ENCODE data around the gene AXL.

Gene AXL

GRCh38 chr19:41206926-41207750 is 11.9 kb upstream of the AXL start:
- no peaks in the 10 kb centered on the region for H4K20me1 ChIP-seq (ENCODE audit: insufficient read depth, low read length)
- no peak overlapping the region for H3K4me3 ChIP-seq (ENCODE audit: low read depth in 1 of 2, low read length in 2 of 2)
- no peaks in the 10 kb centered on the region for H3K27me3 ChIP-seq (ENCODE audit: insufficient read depth, low read length, poor library complexity)
- no peak for ATAC-seq (ENCODE audit: insufficient read depth, low read depth)
- H3K9ac ChIP-seq (ENCODE audit: low read depth, low read length): no peak overlapping the region
- H3K4me1 ChIP-seq (ENCODE audit: insufficient read depth, low read length): no peaks in the 10 kb centered on the region
- DNase-seq: no peak
- no peaks in the 10 kb centered on the region for H3K79me2 ChIP-seq (ENCODE audit: insufficient read depth, low read length)
- no peak overlapping the region for H3K4me2 ChIP-seq (ENCODE audit: insufficient read depth, low read length)
- H3K27ac ChIP-seq (ENCODE audit: low read length): no peak overlapping the region
- TF ChIP-seq EZH2 (IDR thresholded peaks at IDR 0.05; ENCODE audit: borderline replicate concordance, low read depth, low read length, severe bottlenecking) (no peak), CTCF (IDR thresholded peaks at IDR 0.05; ENCODE audit: borderline replicate concordance, extremely low read depth, low read length, poor library complexity, severe bottlenecking) (no peak)
- H3K36me3 ChIP-seq (ENCODE audit: insufficient read depth, low read length): no peaks in the 10 kb centered on the region
- no peak overlapping the region for H2AFZ ChIP-seq (ENCODE audit: low read depth, low read length)
- H3K9me3 ChIP-seq (ENCODE audit: insufficient read depth, low read length, severe bottlenecking): no peaks in the 10 kb centered on the region

- DNase-seq (no peak), ATAC-seq (ENCODE audit: insufficient read depth, low read depth) (no peak)
- no peak overlapping the region for H2AFZ ChIP-seq (ENCODE audit: low read depth, low read length)
- no peaks in the 10 kb centered on the region for H3K27me3 ChIP-seq (ENCODE audit: insufficient read depth, low read length, poor library complexity)
- no peak overlapping the region for H3K9ac ChIP-seq (ENCODE audit: low read depth, low read length)
- no peaks in the 10 kb centered on the region for H3K36me3 ChIP-seq (ENCODE audit: insufficient read depth, low read length)
- no peaks in the 10 kb centered on the region for H4K20me1 ChIP-seq (ENCODE audit: insufficient read depth, low read length)
- H3K79me2 ChIP-seq (ENCODE audit: insufficient read depth, low read length): no peaks in the 10 kb centered on the region
- no peak overlapping the region for H3K4me3 ChIP-seq (ENCODE audit: low read depth in 1 of 2, low read length in 2 of 2)
- H3K4me2 ChIP-seq (ENCODE audit: insufficient read depth, low read length): no peak overlapping the region
- TF ChIP-seq CTCF (IDR thresholded peaks at IDR 0.05; ENCODE audit: borderline replicate concordance, extremely low read depth, low read length, poor library complexity, severe bottlenecking) (no peak), EZH2 (IDR thresholded peaks at IDR 0.05; ENCODE audit: borderline replicate concordance, low read depth, low read length, severe bottlenecking) (no peak)
- H3K4me1 ChIP-seq (ENCODE audit: insufficient read depth, low read length): no peaks in the 10 kb centered on the region
- H3K9me3 ChIP-seq (ENCODE audit: insufficient read depth, low read length, severe bottlenecking): no peaks in the 10 kb centered on the region
- H3K27ac ChIP-seq (ENCODE audit: low read length): no peak overlapping the region
These were observed 4.9 kb upstream of the AXL start for GRCh38 chr19:41214161-41214560.

- H3K4me2 ChIP-seq (ENCODE audit: insufficient read depth, low read length): no peak overlapping the region
- ATAC-seq (ENCODE audit: insufficient read depth, low read depth) (no peak), DNase-seq (no peak)
- H3K4me3 ChIP-seq (ENCODE audit: low read depth in 1 of 2, low read length in 2 of 2): no peak overlapping the region
- H3K36me3 ChIP-seq (ENCODE audit: insufficient read depth, low read length): no peaks in the 10 kb centered on the region
- H3K9ac ChIP-seq (ENCODE audit: low read depth, low read length): no peak overlapping the region
- no peaks in the 10 kb centered on the region for H3K79me2 ChIP-seq (ENCODE audit: insufficient read depth, low read length)
- no peak for TF ChIP-seq CTCF (IDR thresholded peaks at IDR 0.05; ENCODE audit: borderline replicate concordance, extremely low read depth, low read length, poor library complexity, severe bottlenecking)
- TF ChIP-seq EZH2 (IDR thresholded peaks at IDR 0.05; ENCODE audit: borderline replicate concordance, low read depth, low read length, severe bottlenecking): no peak
- no peak overlapping the region for H2AFZ ChIP-seq (ENCODE audit: low read depth, low read length)
- H3K27me3 ChIP-seq (ENCODE audit: insufficient read depth, low read length, poor library complexity): no peaks in the 10 kb centered on the region
- no peaks in the 10 kb centered on the region for H4K20me1 ChIP-seq (ENCODE audit: insufficient read depth, low read length)
- no peaks in the 10 kb centered on the region for H3K9me3 ChIP-seq (ENCODE audit: insufficient read depth, low read length, severe bottlenecking)
- H3K27ac ChIP-seq (ENCODE audit: low read length): no peak overlapping the region
- H3K4me1 ChIP-seq (ENCODE audit: insufficient read depth, low read length): no peaks in the 10 kb centered on the region
These were observed 1.3 kb upstream of the AXL start for GRCh38 chr19:41217741-41218140.
